Breast epithelium (tissue), 3 donors: ENCODE results near the gene PATJ.

Experiments
- CTCF ChIP-seq, 3 donors: fragments of 450-650 bp; IDR thresholded peaks; one replicate each; pipeline ENCODE4 v1.5.1; 2016 to 2017; ENCODE audit warnings: antibody characterized with exemption in 3 of 3, mild to moderate bottlenecking in 3 of 3, moderate library complexity in 3 of 3
- POLR2A ChIP-seq: fragments of 450-650 bp; IDR thresholded peaks from one replicate; pipeline ENCODE4 v1.6.1; 2016; ENCODE audit warnings: antibody characterized with exemption, mild to moderate bottlenecking, moderate library complexity
- POLR2AphosphoS5 ChIP-seq, 3 donors: sonication (generic); formaldehyde crosslinking; IDR thresholded peaks; one replicate each; pipeline ENCODE4 v1.6.1; 2017; ENCODE audit warnings: antibody characterized with exemption in 3 of 3

DNA sequence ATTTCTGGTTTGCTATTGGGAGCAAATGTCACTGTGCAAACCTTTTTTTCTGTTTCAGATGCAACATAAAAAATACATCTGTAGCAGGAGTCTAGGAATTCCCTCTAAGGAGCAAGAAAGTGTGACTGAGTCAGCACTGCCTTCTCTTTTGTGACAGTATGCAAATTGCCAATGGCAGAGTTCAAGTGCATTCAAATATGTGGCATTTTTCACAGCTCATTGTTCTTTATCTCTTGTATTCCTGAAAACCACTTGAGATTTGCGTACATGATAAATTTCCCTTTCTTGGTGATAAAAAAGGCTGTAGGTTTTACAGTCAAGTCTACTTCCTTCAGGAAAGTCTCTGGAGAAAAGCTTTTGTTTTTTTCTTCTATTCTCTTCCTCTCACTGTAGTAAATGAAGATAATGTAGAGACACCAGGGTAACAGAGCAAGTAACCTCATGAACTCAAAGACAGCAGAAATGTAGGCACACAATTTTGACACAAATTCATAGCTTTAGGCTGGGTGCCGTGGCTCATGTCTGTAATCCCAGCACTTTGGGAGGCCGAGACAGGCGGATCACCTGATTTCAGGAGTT lies 322.6 kb downstream of the PATJ start:
- TF ChIP-seq POLR2AphosphoS5 (IDR thresholded peaks at IDR 0.05) (no peak), CTCF (IDR thresholded peaks at IDR 0.05) (no peak), POLR2A (no peak)
